ENCODE measurements around the gene LGI4.

Gene LGI4

DNA sequence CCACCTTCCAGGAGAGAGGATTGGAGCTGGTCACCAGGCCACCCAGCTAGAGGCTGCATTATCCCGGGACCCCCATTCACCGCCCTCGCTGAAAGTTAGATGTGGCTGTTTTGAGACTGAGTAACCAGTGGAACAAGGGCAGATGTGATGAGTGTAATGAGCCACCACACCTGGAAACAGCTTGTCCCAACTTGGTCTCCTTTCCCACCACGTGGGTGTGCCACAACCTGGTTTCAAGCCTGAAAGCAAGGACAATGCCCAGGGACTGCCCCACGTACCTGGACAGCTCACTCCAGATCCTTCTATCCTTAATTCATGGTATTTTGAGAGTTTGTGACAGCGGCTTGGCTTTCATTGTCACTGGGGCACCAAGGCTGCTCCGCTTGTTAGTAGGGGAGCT is 7.0 kb downstream of the LGI4 start:
- Histone ChIP-seq H3K27me3 (ENCODE audit: insufficient read depth, poor library complexity, severe bottlenecking) (no peaks in the 10 kb centered on the region), H3K4me3 (ENCODE audit: severe bottlenecking) (no peak overlapping the region), H3K27ac (ENCODE audit: poor library complexity, severe bottlenecking) (no peak overlapping the region), H3K4me1 (ENCODE audit: insufficient read depth, poor library complexity, severe bottlenecking) (peaks cover 26% of the 10 kb centered on the region), H3K9me3 (ENCODE audit: severe bottlenecking) (no peaks in the 10 kb centered on the region), H3K36me3 (ENCODE audit: low read depth) (peaks cover 8% of the 10 kb centered on the region; the same call in 1 of the 2 replicates)
- DNase-seq (ENCODE audit: low spot score) (no peak), ATAC-seq (ENCODE audit: low read depth) (no peak)
- TF ChIP-seq, protein P1, sequence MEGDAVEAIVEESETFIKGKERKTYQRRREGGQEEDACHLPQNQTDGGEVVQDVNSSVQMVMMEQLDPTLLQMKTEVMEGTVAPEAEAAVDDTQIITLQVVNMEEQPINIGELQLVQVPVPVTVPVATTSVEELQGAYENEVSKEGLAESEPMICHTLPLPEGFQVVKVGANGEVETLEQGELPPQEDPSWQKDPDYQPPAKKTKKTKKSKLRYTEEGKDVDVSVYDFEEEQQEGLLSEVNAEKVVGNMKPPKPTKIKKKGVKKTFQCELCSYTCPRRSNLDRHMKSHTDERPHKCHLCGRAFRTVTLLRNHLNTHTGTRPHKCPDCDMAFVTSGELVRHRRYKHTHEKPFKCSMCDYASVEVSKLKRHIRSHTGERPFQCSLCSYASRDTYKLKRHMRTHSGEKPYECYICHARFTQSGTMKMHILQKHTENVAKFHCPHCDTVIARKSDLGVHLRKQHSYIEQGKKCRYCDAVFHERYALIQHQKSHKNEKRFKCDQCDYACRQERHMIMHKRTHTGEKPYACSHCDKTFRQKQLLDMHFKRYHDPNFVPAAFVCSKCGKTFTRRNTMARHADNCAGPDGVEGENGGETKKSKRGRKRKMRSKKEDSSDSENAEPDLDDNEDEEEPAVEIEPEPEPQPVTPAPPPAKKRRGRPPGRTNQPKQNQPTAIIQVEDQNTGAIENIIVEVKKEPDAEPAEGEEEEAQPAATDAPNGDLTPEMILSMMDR (IDR thresholded peaks at IDR 0.05; ENCODE audit: poor library complexity, severe bottlenecking): no peak

DNA sequence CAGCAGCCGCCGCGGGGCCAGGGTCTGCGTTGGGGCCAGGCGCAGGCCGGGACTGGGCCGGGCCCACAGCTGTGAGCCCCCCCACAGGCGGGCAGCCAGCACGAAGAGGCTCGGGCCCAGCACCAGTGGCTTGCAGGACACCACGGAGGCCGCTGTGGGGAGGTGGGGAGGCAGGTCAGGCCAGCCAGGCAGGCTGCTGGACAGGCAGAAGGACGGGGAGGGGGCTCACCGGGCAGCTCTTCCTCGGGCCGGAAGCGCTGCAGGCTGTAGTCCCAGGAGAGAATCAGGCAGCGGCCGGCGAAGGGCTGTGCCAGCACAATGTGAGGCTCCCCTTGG is 8.3 kb downstream of the LGI4 start:
- H3K27ac ChIP-seq (ENCODE audit: poor library complexity, severe bottlenecking): no peak overlapping the region
- TF ChIP-seq, protein P1 (IDR thresholded peaks at IDR 0.05; ENCODE audit: poor library complexity, severe bottlenecking): no peak
- ATAC-seq (ENCODE audit: low read depth) (no peak), DNase-seq (ENCODE audit: low spot score) (no peak)
- H3K4me3 ChIP-seq (ENCODE audit: severe bottlenecking): no peak overlapping the region
- peaks cover 39% of the 10 kb centered on the region for H3K4me1 ChIP-seq (ENCODE audit: insufficient read depth, poor library complexity, severe bottlenecking)
- no peaks in the 10 kb centered on the region for H3K9me3 ChIP-seq (ENCODE audit: severe bottlenecking)
- no peaks in the 10 kb centered on the region for H3K27me3 ChIP-seq (ENCODE audit: insufficient read depth, poor library complexity, severe bottlenecking)
- peaks cover 20% of the 10 kb centered on the region for H3K36me3 ChIP-seq (ENCODE audit: low read depth)

DNA sequence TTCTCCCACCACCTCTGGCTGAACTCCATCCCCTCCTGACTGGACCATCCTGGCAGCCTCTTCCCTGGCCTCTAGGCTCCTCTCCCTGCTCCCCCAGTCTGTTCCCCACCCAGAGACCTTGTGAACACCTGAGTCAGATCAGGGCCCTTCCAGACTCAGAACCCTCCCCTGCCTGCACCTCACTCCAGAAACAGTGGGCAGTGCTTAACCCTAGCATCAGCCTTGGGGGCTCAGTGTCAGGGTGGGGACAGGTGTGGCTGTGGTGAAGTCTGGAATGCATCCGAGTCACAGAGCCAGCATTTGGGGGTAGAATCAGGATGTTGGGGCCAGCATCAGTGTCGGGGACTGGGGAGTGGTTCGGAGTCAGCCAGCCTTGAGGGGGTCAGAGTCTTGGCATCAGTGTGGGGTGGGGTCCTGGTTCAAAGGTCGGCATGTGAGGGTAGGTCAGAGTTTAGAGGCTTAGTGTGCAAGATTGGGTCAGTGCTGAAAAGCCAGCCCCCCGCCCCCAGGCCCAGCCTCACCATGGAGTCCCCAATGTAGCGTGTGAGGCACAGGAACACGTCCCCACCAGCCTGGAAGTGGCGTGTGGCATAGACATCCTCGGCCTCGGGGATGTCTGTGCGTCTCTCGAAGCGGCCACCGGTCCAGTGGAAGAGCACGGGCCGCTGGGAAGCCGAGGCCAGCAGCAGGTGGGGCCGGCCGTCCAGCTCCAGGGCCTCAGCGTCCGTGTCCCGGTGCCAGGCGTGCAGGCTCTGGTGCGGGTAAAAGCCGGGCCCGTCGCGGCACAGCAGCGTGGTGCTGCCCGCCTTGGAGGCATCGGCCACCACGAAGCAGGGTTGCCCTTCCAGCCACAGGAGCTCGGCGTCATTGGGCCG is 8.9 kb downstream of the LGI4 start:
- H3K9me3 ChIP-seq (ENCODE audit: severe bottlenecking): no peaks in the 10 kb centered on the region
- no peak for DNase-seq (ENCODE audit: low spot score)
- TF ChIP-seq, protein P1 (IDR thresholded peaks at IDR 0.05; ENCODE audit: poor library complexity, severe bottlenecking): no peak
- H3K27ac ChIP-seq (ENCODE audit: poor library complexity, severe bottlenecking): no peak overlapping the region
- H3K36me3 ChIP-seq (ENCODE audit: low read depth): peaks cover 26% of the 10 kb centered on the region
- peaks cover 45% of the 10 kb centered on the region for H3K4me1 ChIP-seq (ENCODE audit: insufficient read depth, poor library complexity, severe bottlenecking)
- H3K4me3 ChIP-seq (ENCODE audit: severe bottlenecking): no peak overlapping the region
- no peaks in the 10 kb centered on the region for H3K27me3 ChIP-seq (ENCODE audit: insufficient read depth, poor library complexity, severe bottlenecking)
- ATAC-seq (ENCODE audit: low read depth): no peak

DNA sequence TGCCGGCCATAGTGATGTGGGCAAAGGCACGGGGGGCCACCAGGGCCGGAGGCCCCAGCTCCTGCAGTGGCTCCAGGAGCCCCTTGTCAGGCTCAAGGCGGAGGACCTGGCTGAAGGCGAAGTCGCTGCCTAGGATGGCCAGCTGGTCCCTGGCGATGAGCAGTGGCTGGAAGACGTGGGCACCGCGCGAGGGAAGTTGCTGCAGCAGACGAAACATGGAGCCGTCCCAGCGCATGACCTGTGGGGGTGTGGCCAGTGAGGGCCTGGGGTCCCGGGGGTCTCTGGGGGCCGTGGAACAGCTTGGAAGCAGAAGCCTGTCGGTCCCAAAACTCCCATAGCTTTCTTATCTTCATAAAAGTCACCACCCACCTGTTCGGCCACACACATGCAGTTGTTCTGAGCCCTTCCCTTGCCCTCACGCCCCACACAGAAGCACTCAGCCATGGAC is 9.6 kb downstream of the LGI4 start:
- H3K4me1 ChIP-seq (ENCODE audit: insufficient read depth, poor library complexity, severe bottlenecking): peaks cover 52% of the 10 kb centered on the region
- no peak overlapping the region for H3K4me3 ChIP-seq (ENCODE audit: severe bottlenecking)
- H3K27ac ChIP-seq (ENCODE audit: poor library complexity, severe bottlenecking): peak overlapping the region; percentile 92
- peaks cover 31% of the 10 kb centered on the region for H3K36me3 ChIP-seq (ENCODE audit: low read depth)
- H3K9me3 ChIP-seq (ENCODE audit: severe bottlenecking): no peaks in the 10 kb centered on the region
- TF ChIP-seq, protein P1 (IDR thresholded peaks at IDR 0.05; ENCODE audit: poor library complexity, severe bottlenecking): no peak
- no peaks in the 10 kb centered on the region for H3K27me3 ChIP-seq (ENCODE audit: insufficient read depth, poor library complexity, severe bottlenecking)
- DNase-seq (ENCODE audit: low spot score): no peak
- no peak for ATAC-seq (ENCODE audit: low read depth)
